HEK293 (cell line): ENCODE results near the gene PSMD2.
A peak's percentile ranks its signal among the peaks of the same experiment; 100 is the strongest.

Source experiments
- CTCF ChIA-PET: fragments of 350-600 bp; formaldehyde crosslinking; extraction: SDS; loops from one replicate; lab custom pipeline; 2021; ENCODE audit warnings: antibody characterized with exemption; lab: Yijun Ruan, JAX
- POLR2A ChIA-PET: fragments of 300-600 bp; formaldehyde crosslinking; extraction: SDS; loops from one replicate; lab custom pipeline; 2020; ENCODE audit warnings: antibody characterized with exemption, inconsistent platforms; lab: Yijun Ruan, JAX
- H3K27ac ChIP-seq: fragments of 200-500 bp; sonication (Bioruptor generic); 2 replicates; pipeline ENCODE4 v1.5.1; 2014; ENCODE audit warnings: low read depth, low read length, control low read depth, inconsistent platforms; ENCODE audit errors: extremely low read depth
- H3K36me3 ChIP-seq, 2 experiments: fragments of 200-500 bp in 1 of 2; sonication (Bioruptor generic) in 1 of 2; 1 replicate in 1 of 2; 2 replicates in 1 of 2; pipeline ENCODE4 v1.5.1; 2014 to 2017; ENCODE audit warnings: inconsistent platforms in 2 of 2, low read length in 2 of 2; ENCODE audit not compliant: control insufficient read depth in 2 of 2, insufficient read depth in 1 of 2
- H3K4me1 ChIP-seq: fragments of 200-500 bp; sonication (Bioruptor generic); 2 replicates; pipeline ENCODE4 v1.5.1; 2014; ENCODE audit warnings: mild to moderate bottlenecking, low read length, inconsistent platforms; ENCODE audit not compliant: control insufficient read depth, insufficient read depth
- H3K4me3 ChIP-seq: 2 replicates; pipeline ENCODE4 v1.5.1; 2011; ENCODE audit warnings: low read depth, mild to moderate bottlenecking, control low read depth, low read length, moderate library complexity
- H3K9me3 ChIP-seq: fragments of 200-500 bp; sonication (Bioruptor generic); 2 replicates; pipeline ENCODE4 v1.5.1; 2014; ENCODE audit warnings: low read depth, low read length, inconsistent platforms; ENCODE audit not compliant: control insufficient read depth, insufficient read depth
- ATF2 ChIP-seq: fragments of 450-650 bp; formaldehyde crosslinking; IDR thresholded peaks from 2 replicates; pipeline ENCODE4 v1.5.1; 2016; ENCODE audit warnings: missing biosample characterization, missing genetic modification characterization, low read depth
- CTCF ChIP-seq: fragments of 450-650 bp; formaldehyde crosslinking; IDR thresholded peaks from 2 replicates; pipeline ENCODE4 v1.5.1; 2016; ENCODE audit warnings: missing biosample characterization, missing genetic modification characterization
- PRDM10 ChIP-seq: fragments of 450-650 bp; formaldehyde crosslinking; IDR thresholded peaks from 2 replicates; pipeline ENCODE4 v1.5.1; 2016; ENCODE audit warnings: missing biosample characterization, missing genetic modification characterization
- WT1 ChIP-seq: fragments of 450-650 bp; formaldehyde crosslinking; IDR thresholded peaks from 2 replicates; pipeline ENCODE4 v1.5.1; 2016; ENCODE audit warnings: missing biosample characterization, missing genetic modification characterization
- YY2 ChIP-seq: fragments of 450-650 bp; formaldehyde crosslinking; IDR thresholded peaks from 2 replicates; pipeline ENCODE4 v1.5.1; 2016; ENCODE audit warnings: missing biosample characterization, missing genetic modification characterization
- ZBTB1 ChIP-seq: fragments of 450-650 bp; formaldehyde crosslinking; IDR thresholded peaks from 2 replicates; pipeline ENCODE4 v1.5.1; 2016; ENCODE audit warnings: missing biosample characterization, missing genetic modification characterization
- ZBTB6 ChIP-seq: fragments of 450-650 bp; formaldehyde crosslinking; IDR thresholded peaks from 2 replicates; pipeline ENCODE4 v1.5.1; 2017; ENCODE audit warnings: missing biosample characterization, missing genetic modification characterization
- ZFP37 ChIP-seq: fragments of 450-650 bp; formaldehyde crosslinking; IDR thresholded peaks from 2 replicates; pipeline ENCODE4 v1.5.1; 2016; ENCODE audit warnings: missing biosample characterization, missing genetic modification characterization
- ZNF157 ChIP-seq: fragments of 450-650 bp; formaldehyde crosslinking; IDR thresholded peaks from 2 replicates; pipeline ENCODE4 v1.5.1; 2016; ENCODE audit warnings: missing biosample characterization, missing genetic modification characterization
- ZNF2 ChIP-seq: fragments of 450-650 bp; formaldehyde crosslinking; IDR thresholded peaks from 2 replicates; pipeline ENCODE4 v1.5.1; 2016; ENCODE audit warnings: missing biosample characterization, missing genetic modification characterization
- ZNF341 ChIP-seq: fragments of 450-650 bp; formaldehyde crosslinking; IDR thresholded peaks from 2 replicates; pipeline ENCODE4; 2016; ENCODE audit warnings: low read depth, missing biosample characterization, missing genetic modification characterization
- ZNF558 ChIP-seq: fragments of 450-650 bp; formaldehyde crosslinking; IDR thresholded peaks from 2 replicates; pipeline ENCODE4 v1.5.1; 2016; ENCODE audit warnings: missing biosample characterization, missing genetic modification characterization
- ZNF768 ChIP-seq: fragments of 450-650 bp; formaldehyde crosslinking; IDR thresholded peaks from 2 replicates; pipeline ENCODE4 v1.5.1; 2018; ENCODE audit warnings: missing biosample characterization, mild to moderate bottlenecking, missing genetic modification characterization
- ZSCAN16 ChIP-seq: fragments of 450-650 bp; formaldehyde crosslinking; IDR thresholded peaks from 2 replicates; pipeline ENCODE4 v1.5.1; 2016; ENCODE audit warnings: missing biosample characterization, missing genetic modification characterization

PSMD2 gene

GRCh38 chr3:184349563-184350470 is 50.8 kb downstream of the PSMD2 start:
- Histone ChIP-seq H3K4me3 (no peak overlapping the region), H3K36me3 (peaks cover 0 to 57% of the 10 kb centered on the region in 2 experiments; a peak in 1 of 3 replicates), H3K4me1 (no peaks in the 10 kb centered on the region), H3K9me3 (no peaks in the 10 kb centered on the region), H3K27ac (no peak overlapping the region)
- TF ChIP-seq ZBTB1 (tag by site-specific recombination) (no peak), ZNF768 (tag by site-specific recombination) (0 out of 2 replicates have a peak, but pooled peaks have one; percentile 9)
- POLR2A ChIA-PET = no interaction called here
- CTCF ChIA-PET = interaction anchor here (1.1 kb wide), 1 partner anchor 10 kb away, joined by 3 read pairs; no protein-coding TSS in a partner anchor

- H3K36me3 ChIP-seq = peaks cover 0 to 63% of the 10 kb centered on the region in 2 experiments; a peak in 1 of 3 replicates
- TF ChIP-seq ZNF558 (tag by site-specific recombination) = no peak
- no peak for TF ChIP-seq ATF2 (tag by site-specific recombination)
- no peak for TF ChIP-seq ZBTB6
- no peak for TF ChIP-seq ZSCAN16
- no peak for TF ChIP-seq ZNF157 (tag by site-specific recombination)
- peak; percentile 55; the same call in 1 of the 2 replicates for TF ChIP-seq ZNF768 (tag by site-specific recombination)
- ChIA-PET POLR2A (no interaction called here), CTCF (interaction anchor here (0.5 to 1.1 kb wide), 4 partner anchors 8 to 191 kb away, joined by 3 read pairs; no protein-coding TSS in a partner anchor)
- H3K4me3 ChIP-seq = no peak overlapping the region
- no peaks in the 10 kb centered on the region for H3K4me1 ChIP-seq
- no peak overlapping the region for H3K27ac ChIP-seq
- H3K9me3 ChIP-seq = no peaks in the 10 kb centered on the region
These were observed 51.6 kb downstream of the PSMD2 start for GRCh38 chr3:184350618-184351017.

GRCh38 chr3:184351511-184352148 is 52.6 kb downstream of the PSMD2 start:
- TF ChIP-seq ZNF341 (tag by site-specific recombination) (no peak), WT1 (0 out of 2 replicates have a peak, but pooled peaks have one; percentile 16)
- POLR2A ChIA-PET = no interaction called here
- H3K4me1 ChIP-seq = no peaks in the 10 kb centered on the region
- no peak overlapping the region for H3K4me3 ChIP-seq
- H3K36me3 ChIP-seq = peaks cover 0 to 65% of the 10 kb centered on the region in 2 experiments; a peak in 1 of 3 replicates
- CTCF ChIA-PET = interaction anchor here (0.9 to 1.0 kb wide), 2 partner anchors 20 to 190 kb away, joined by 3 read pairs; no protein-coding TSS in a partner anchor
- H3K27ac ChIP-seq = no peak overlapping the region
- H3K9me3 ChIP-seq = no peaks in the 10 kb centered on the region

- H3K9me3 ChIP-seq = no peaks in the 10 kb centered on the region
- CTCF ChIA-PET = interaction anchor here (0.9 to 2.9 kb wide), 3 partner anchors 19 to 188 kb away, joined by 3 to 15 read pairs (median 3); no protein-coding TSS in a partner anchor
- 0 out of 2 replicates have a peak, but pooled peaks have one; percentile 35 for TF ChIP-seq PRDM10 (tag by site-specific recombination)
- TF ChIP-seq ZFP37 = no peak
- TF ChIP-seq YY2 (tag by site-specific recombination) = no peak
- no peak for TF ChIP-seq CTCF (tag by site-specific recombination)
- no peak for TF ChIP-seq ZNF2
- H3K27ac ChIP-seq = no peak overlapping the region
- POLR2A ChIA-PET = no interaction called here
- peaks cover 0 to 65% of the 10 kb centered on the region in 2 experiments; a peak in 1 of 3 replicates for H3K36me3 ChIP-seq
- H3K4me3 ChIP-seq = no peak overlapping the region
- H3K4me1 ChIP-seq = no peaks in the 10 kb centered on the region
These were observed 53.2 kb downstream of the PSMD2 start for GRCh38 chr3:184352149-184352785.
